WTC11 (cell line): ENCODE results near the gene MTG1. TPM values are rescaled to one million over a fixed set of nuclear protein-coding genes. Genes with fewer than 3 reads are reported as not detected.
"Not testable (repeated sequence)": the region's sequence is repeated elsewhere in the genome, so short reads cannot be mapped to it uniquely, and the experiment has no call there.

Experiments used
- ATAC-seq: fragments of 200-7000 bp; cut with Tn5 transposase; 2 replicates; pipeline ENCODE4 v1.10.0; 2021; ENCODE audit warnings: mild to moderate bottlenecking, moderate library complexity
- CTCF ChIA-PET: fragments of 300-600 bp; sonication (Branson Sonifier 250); formaldehyde crosslinking; loops from one replicate; lab custom pipeline; 2021; ENCODE audit warnings: antibody characterized with exemption; lab: Charles Lee
- POLR2A ChIA-PET: fragments of 350-600 bp; sonication (Branson Sonifier 250); formaldehyde crosslinking; loops from one replicate; lab custom pipeline; 2021; ENCODE audit warnings: antibody characterized with exemption; lab: Charles Lee
- DNase-seq: peaks from one replicate; pipeline ENCODE4 v3.0.0; 2021; ENCODE audit warnings: low spot score
- H3K27ac Mint-ChIP-seq: 2 replicates; pipeline ENCODE4 v1.8.0; 2021; ENCODE audit warnings: mixed read lengths
- H3K27me3 Mint-ChIP-seq: 2 replicates; pipeline ENCODE4 v1.8.0; 2021; ENCODE audit warnings: low read depth, mild to moderate bottlenecking, moderate library complexity, mixed read lengths
- H3K36me3 Mint-ChIP-seq: 2 replicates; pipeline ENCODE4 v1.8.0; 2021; ENCODE audit warnings: mixed read lengths
- H3K4me1 Mint-ChIP-seq: 2 replicates; pipeline ENCODE4 v1.8.0; 2022; ENCODE audit warnings: mixed read lengths
- H3K4me3 Mint-ChIP-seq: 2 replicates; pipeline ENCODE4 v1.8.0; 2021; ENCODE audit warnings: mild to moderate bottlenecking, moderate library complexity, mixed read lengths
- H3K9me3 Mint-ChIP-seq: 2 replicates; pipeline ENCODE4 v1.8.0; 2021; ENCODE audit warnings: mixed read lengths
- IRF2 ChIP-seq: sonication (generic); formaldehyde crosslinking; IDR thresholded peaks from 2 replicates; pipeline ENCODE4 v1.8.0; 2022; ENCODE audit warnings: low read depth, missing genetic modification reagents, borderline replicate concordance
- PRDM15 ChIP-seq: sonication (generic); formaldehyde crosslinking; IDR thresholded peaks from 2 replicates; pipeline ENCODE4 v1.8.0; 2022; ENCODE audit warnings: missing genetic modification reagents
- total RNA-seq: library from RNA; stranded (reverse); gene quantifications from 3 replicates; pipeline ENCODE4 v1.2.3, GENCODE V29; 2021
- TF ChIP-seq, protein P1 (sequence below): sonication (generic); formaldehyde crosslinking; IDR thresholded peaks from 2 replicates; pipeline ENCODE4 v1.8.1; 2022; ENCODE audit warnings: low read depth, missing genetic modification reagents, borderline replicate concordance
- TF ChIP-seq, protein P2 (sequence below): sonication (generic); formaldehyde crosslinking; IDR thresholded peaks from 2 replicates; pipeline ENCODE4 v1.8.1; 2023; ENCODE audit warnings: mild to moderate bottlenecking, missing genetic modification reagents, borderline replicate concordance
- TF ChIP-seq, protein P3 (sequence below): fragments of 250-450 bp; sonication (Bioruptor Pico); IDR thresholded peaks from 2 replicates; pipeline ENCODE4 v1.9.0; 2021; ENCODE audit warnings: mild to moderate bottlenecking

MTG1 gene
- total RNA-seq, 1 experiment from 2014 or later, result 63.0 TPM

DNA sequence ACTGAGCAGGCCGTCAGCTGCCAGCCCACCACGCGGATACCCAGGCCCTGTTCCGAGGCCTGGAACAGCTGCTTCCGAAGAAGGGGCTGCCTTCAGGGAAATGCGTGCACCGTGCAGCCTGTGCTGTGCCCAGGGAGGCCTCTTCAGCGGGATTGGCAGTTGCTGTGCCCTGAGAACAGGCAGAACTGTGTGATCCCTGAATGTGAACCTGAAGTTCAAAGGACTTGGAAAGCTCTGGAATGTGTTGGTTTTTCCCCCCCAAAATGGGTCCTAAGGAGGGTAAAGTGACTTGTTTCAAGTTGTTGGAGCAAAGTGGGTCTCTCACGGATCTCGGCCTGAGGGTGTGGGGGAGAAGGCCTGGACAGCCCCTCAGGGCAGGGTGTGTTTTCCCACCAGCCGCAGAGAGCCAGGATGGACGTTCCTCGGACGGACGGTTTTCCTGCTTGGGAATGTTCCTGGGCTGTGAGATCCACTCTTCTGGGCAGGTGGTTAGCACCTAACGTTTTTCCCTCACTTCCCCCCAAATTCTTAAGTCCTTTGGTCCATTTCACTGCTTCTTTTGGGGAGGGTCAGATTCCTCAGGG is 28.4 kb downstream of the MTG1 start (continued):
- TF ChIP-seq, protein P1, sequence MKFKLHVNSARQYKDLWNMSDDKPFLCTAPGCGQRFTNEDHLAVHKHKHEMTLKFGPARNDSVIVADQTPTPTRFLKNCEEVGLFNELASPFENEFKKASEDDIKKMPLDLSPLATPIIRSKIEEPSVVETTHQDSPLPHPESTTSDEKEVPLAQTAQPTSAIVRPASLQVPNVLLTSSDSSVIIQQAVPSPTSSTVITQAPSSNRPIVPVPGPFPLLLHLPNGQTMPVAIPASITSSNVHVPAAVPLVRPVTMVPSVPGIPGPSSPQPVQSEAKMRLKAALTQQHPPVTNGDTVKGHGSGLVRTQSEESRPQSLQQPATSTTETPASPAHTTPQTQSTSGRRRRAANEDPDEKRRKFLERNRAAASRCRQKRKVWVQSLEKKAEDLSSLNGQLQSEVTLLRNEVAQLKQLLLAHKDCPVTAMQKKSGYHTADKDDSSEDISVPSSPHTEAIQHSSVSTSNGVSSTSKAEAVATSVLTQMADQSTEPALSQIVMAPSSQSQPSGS (CRISPR knock-in tag), result no peak
- TF ChIP-seq, all 79 proteins: peak for 0

GRCh38 chr10:133422807-133423771 is 29.1 kb downstream of the MTG1 start:
- TF ChIP-seq PRDM15, result peak; percentile 34; the same call in 1 of the 2 replicates
- no peak for TF ChIP-seq IRF2 (CRISPR knock-in tag)
- TF ChIP-seq, protein P2, sequence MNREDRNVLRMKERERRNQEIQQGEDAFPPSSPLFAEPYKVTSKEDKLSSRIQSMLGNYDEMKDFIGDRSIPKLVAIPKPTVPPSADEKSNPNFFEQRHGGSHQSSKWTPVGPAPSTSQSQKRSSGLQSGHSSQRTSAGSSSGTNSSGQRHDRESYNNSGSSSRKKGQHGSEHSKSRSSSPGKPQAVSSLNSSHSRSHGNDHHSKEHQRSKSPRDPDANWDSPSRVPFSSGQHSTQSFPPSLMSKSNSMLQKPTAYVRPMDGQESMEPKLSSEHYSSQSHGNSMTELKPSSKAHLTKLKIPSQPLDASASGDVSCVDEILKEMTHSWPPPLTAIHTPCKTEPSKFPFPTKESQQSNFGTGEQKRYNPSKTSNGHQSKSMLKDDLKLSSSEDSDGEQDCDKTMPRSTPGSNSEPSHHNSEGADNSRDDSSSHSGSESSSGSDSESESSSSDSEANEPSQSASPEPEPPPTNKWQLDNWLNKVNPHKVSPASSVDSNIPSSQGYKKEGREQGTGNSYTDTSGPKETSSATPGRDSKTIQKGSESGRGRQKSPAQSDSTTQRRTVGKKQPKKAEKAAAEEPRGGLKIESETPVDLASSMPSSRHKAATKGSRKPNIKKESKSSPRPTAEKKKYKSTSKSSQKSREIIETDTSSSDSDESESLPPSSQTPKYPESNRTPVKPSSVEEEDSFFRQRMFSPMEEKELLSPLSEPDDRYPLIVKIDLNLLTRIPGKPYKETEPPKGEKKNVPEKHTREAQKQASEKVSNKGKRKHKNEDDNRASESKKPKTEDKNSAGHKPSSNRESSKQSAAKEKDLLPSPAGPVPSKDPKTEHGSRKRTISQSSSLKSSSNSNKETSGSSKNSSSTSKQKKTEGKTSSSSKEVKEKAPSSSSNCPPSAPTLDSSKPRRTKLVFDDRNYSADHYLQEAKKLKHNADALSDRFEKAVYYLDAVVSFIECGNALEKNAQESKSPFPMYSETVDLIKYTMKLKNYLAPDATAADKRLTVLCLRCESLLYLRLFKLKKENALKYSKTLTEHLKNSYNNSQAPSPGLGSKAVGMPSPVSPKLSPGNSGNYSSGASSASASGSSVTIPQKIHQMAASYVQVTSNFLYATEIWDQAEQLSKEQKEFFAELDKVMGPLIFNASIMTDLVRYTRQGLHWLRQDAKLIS, result no peak
- TF ChIP-seq, protein P3, sequence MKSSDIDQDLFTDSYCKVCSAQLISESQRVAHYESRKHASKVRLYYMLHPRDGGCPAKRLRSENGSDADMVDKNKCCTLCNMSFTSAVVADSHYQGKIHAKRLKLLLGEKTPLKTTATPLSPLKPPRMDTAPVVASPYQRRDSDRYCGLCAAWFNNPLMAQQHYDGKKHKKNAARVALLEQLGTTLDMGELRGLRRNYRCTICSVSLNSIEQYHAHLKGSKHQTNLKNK (CRISPR knock-in tag), result no peak
- TF ChIP-seq, all 79 proteins: peak for 1
- H3K36me3 Mint-ChIP-seq, result peaks cover 3% of the 10 kb centered on the region
- POLR2A ChIA-PET, result no interaction called here
- no peaks in the 10 kb centered on the region for H3K4me1 Mint-ChIP-seq
- peak overlapping the region; percentile 62 for H3K4me3 Mint-ChIP-seq
- no peaks in the 10 kb centered on the region for H3K9me3 Mint-ChIP-seq
- CTCF ChIA-PET, result interaction anchor here (1.2 kb wide), 1 partner anchor 93 kb away, joined by 4 read pairs; no protein-coding TSS in a partner anchor
- DNase-seq (no peak), ATAC-seq (peak; percentile 42)
- no peak overlapping the region for H3K27ac Mint-ChIP-seq
- H3K27me3 Mint-ChIP-seq, result peaks cover 14% of the 10 kb centered on the region

GRCh38 chr10:133424102-133424501 is 30.1 kb downstream of the MTG1 start:
- DNase-seq, H3K4me1 Mint-ChIP-seq, H3K27ac Mint-ChIP-seq, H3K9me3 Mint-ChIP-seq, CTCF ChIA-PET, POLR2A ChIA-PET, H3K36me3 Mint-ChIP-seq, H3K4me3 Mint-ChIP-seq: not testable (repeated sequence)
- peaks cover 14% of the 10 kb centered on the region for H3K27me3 Mint-ChIP-seq
- ATAC-seq, result peak; percentile 10

DNA sequence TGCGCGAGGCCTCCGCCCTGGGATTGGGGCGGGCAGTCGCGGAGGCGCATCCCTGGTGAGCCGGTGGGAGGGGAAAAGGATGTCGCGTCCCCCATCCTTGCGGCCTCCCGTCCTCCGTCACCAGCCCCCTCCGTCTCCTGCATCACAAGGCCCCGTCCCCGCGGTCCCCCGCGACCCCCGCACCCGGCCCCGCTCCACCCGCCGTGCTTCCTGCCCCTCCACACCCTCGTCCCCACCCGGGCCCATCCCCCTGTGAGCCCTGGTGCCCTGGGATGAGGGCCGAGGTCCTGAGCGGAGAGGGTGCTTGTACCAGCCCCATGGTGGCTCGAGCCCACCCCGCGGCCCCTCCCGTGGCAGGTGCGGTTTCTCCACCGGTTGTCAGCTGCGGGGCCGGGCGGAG is 30.6 kb downstream of the MTG1 start, which contains the start of gene SPRN:
Gene SPRN (minus strand): TSS at position 25 of the 400 bp plus-strand sequence. CDS start 944 bp downstream, outside the sequence.
- CTCF ChIA-PET, POLR2A ChIA-PET, H3K4me1 Mint-ChIP-seq, ATAC-seq, H3K27ac Mint-ChIP-seq, DNase-seq, H3K36me3 Mint-ChIP-seq: not testable (repeated sequence)
- H3K4me3 Mint-ChIP-seq, result peak within 1 kb of the TSS; percentile 62
- peaks cover 12% of the 10 kb centered on the region for H3K9me3 Mint-ChIP-seq
- H3K27me3 Mint-ChIP-seq, result peaks cover 14% of the 10 kb centered on the region

- H3K4me1 Mint-ChIP-seq, H3K27ac Mint-ChIP-seq, H3K27me3 Mint-ChIP-seq, H3K4me3 Mint-ChIP-seq, DNase-seq, ATAC-seq, H3K36me3 Mint-ChIP-seq, POLR2A ChIA-PET, CTCF ChIA-PET: not testable (repeated sequence)
- H3K9me3 Mint-ChIP-seq, result peaks cover 21% of the 10 kb centered on the region
These were observed 35.6 kb downstream of the MTG1 start for GRCh38 chr10:133429571-133429970.

DNA sequence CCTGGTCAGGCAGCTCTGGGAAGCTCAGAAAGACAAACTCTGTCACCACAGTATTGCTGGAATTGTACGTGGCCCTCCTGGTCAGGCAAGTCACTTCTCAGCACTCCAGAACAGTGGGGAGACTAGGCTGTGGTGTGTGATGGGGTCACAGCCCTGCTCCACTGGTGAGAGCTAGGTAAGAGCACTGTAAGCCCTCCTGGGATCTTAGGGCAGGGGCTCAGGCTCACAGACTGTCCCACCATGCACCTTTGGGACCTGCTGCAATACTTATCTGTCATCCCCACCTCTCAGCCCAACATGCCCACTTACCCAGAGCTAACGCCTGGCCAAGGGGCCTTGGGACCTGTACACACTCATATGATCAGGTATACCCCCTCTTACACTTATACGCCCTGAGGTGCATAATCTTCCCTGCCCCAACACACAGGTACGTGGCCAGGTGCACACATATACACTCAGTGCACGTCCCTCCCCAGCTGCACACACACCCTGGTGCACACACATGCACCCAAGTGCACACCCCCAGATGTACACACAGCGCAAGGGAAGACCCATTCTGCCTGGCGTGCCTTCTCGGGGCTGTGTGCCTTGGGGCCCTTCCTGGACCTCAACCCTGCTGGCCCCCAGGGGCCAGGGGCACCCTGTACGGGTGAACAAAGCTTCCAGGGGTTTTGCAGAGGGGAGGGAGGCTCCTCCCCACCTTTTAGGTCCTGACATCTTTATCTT is 38.1 kb downstream of the MTG1 start:
- DNase-seq, POLR2A ChIA-PET, H3K4me3 Mint-ChIP-seq, CTCF ChIA-PET, H3K4me1 Mint-ChIP-seq, H3K27me3 Mint-ChIP-seq, H3K27ac Mint-ChIP-seq, ATAC-seq: not testable (repeated sequence)
- Mint-ChIP-seq H3K9me3 (peaks cover 33% of the 10 kb centered on the region), H3K36me3 (peaks cover 13% of the 10 kb centered on the region)

DNA sequence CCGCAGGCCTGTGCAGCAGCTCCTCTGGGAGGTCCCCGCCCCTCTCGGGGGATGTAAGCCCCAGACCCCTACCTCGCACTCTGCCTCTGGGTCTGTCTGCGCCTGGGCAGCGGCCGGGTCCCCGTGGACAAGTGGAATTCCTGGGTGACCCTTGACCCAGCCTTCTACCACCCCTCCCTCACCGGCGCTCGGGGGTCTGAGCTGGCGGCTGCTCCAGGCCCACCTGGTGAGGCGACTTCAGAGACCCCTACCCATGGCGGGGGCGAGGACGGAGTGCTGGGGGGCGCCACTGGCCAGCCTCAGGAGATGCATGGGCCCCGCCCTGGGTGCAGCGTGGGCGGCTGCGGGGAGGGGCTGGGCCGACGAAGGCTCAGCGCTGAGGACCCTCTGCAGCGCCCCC is 38.8 kb downstream of the MTG1 start:
- DNase-seq, H3K4me1 Mint-ChIP-seq, CTCF ChIA-PET, H3K27me3 Mint-ChIP-seq, POLR2A ChIA-PET, H3K4me3 Mint-ChIP-seq, H3K27ac Mint-ChIP-seq, ATAC-seq: not testable (repeated sequence)
- Mint-ChIP-seq H3K9me3 (peaks cover 39% of the 10 kb centered on the region), H3K36me3 (peaks cover 17% of the 10 kb centered on the region)
